Retinal pigment epithelial cell (primary cell): ENCODE data around the gene GRIK5.
"Not testable (repeated sequence)": the region's sequence is repeated elsewhere in the genome, so short reads cannot be mapped to it uniquely, and the experiment has no call there.

ENCODE experiments used
- DNase-seq: peaks from one replicate; pipeline ENCODE4 v3.0.0-alpha.2; 2010; ENCODE audit warnings: low read depth
- H3K4me3 ChIP-seq: 2 replicates; pipeline ENCODE4 v1.5.1; 2011; ENCODE audit warnings: mild to moderate bottlenecking, low read length, control low read depth, moderate library complexity
- CTCF ChIP-seq: conservative IDR thresholded peaks from 2 replicates; pipeline ENCODE4 v1.5.1; 2011; ENCODE audit warnings: low read depth, low read length, control low read depth, inconsistent platforms

GRIK5 gene

GRCh38 chr19:42018503-42019193 lies 51.4 kb downstream of the GRIK5 start:
- no peak for TF ChIP-seq CTCF
- H3K4me3 ChIP-seq = no peak overlapping the region
- DNase-seq = no peak

GRCh38 chr19:42017040-42017439 lies 53.0 kb downstream of the GRIK5 start:
- DNase-seq = no peak
- TF ChIP-seq CTCF = no peak
- H3K4me3 ChIP-seq = no peak overlapping the region

GRCh38 chr19:42012747-42013146 lies 57.3 kb downstream of the GRIK5 start:
- H3K4me3 ChIP-seq, DNase-seq: not testable (repeated sequence)

- DNase-seq = no peak
- H3K4me3 ChIP-seq = no peak overlapping the region
- no peak for TF ChIP-seq CTCF
Measured at GRCh38 chr19:42010245-42011126, 59.5 kb downstream of the GRIK5 start.

- H3K4me3 ChIP-seq = no peak overlapping the region
- TF ChIP-seq CTCF = no peak
- no peak for DNase-seq
Measured at GRCh38 chr19:42006569-42006968, 63.4 kb downstream of the GRIK5 start.

- TF ChIP-seq CTCF = no peak
- DNase-seq = no peak
- no peak overlapping the region for H3K4me3 ChIP-seq
Measured at GRCh38 chr19:42005504-42005903, 64.5 kb downstream of the GRIK5 start.

GRCh38 chr19:42003506-42004294 lies 66.3 kb downstream of the GRIK5 start:
- DNase-seq = no peak
- no peak for TF ChIP-seq CTCF
- H3K4me3 ChIP-seq = no peak overlapping the region
